Measurements from ENCODE around the gene GARNL3. TPM values are rescaled to one million over a fixed set of nuclear protein-coding genes. Genes with fewer than 3 reads are reported as not detected.

GARNL3 gene, protein sequence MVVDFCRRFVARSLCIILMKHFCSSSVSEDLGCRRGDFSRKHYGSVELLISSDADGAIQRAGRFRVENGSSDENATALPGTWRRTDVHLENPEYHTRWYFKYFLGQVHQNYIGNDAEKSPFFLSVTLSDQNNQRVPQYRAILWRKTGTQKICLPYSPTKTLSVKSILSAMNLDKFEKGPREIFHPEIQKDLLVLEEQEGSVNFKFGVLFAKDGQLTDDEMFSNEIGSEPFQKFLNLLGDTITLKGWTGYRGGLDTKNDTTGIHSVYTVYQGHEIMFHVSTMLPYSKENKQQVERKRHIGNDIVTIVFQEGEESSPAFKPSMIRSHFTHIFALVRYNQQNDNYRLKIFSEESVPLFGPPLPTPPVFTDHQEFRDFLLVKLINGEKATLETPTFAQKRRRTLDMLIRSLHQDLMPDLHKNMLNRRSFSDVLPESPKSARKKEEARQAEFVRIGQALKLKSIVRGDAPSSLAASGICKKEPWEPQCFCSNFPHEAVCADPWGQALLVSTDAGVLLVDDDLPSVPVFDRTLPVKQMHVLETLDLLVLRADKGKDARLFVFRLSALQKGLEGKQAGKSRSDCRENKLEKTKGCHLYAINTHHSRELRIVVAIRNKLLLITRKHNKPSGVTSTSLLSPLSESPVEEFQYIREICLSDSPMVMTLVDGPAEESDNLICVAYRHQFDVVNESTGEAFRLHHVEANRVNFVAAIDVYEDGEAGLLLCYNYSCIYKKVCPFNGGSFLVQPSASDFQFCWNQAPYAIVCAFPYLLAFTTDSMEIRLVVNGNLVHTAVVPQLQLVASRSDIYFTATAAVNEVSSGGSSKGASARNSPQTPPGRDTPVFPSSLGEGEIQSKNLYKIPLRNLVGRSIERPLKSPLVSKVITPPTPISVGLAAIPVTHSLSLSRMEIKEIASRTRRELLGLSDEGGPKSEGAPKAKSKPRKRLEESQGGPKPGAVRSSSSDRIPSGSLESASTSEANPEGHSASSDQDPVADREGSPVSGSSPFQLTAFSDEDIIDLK
- 1.3 TPM for polyA plus RNA-seq (2013)

DNA sequence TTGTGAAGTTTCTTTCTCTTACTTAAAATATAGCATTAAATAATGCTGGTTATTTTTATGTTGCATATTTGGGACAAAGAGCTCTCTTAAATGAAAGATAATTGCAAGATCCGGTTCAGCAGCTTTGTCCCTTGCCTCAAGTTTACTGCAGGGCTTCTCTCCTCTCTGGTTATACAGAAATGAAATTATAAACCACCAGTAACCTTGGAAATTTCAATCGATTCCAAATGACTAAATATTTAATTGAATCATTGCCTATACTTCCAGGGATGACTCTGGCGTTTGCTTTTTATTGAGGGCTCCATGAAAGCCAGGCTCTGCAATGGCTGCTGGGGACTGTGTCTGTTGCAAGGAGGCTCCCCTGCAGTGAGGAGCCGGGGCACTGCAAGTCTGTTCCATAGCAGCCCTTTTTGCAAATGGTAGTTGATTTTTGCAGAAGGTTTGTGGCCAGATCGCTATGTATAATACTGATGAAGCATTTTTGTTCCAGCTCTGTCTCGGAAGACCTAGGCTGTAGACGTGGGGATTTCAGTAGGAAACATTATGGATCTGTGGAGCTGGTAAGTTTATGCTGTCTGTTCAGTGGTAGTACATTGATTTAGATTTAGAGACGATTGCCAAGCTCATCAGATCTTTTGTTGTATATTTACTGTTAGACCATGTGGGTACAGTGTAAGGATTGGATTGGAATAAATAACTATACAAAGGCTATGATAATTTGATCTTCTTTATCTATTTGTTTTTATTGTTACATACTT, at the start of gene GARNL3:
Gene GARNL3, plus strand, starts transcription at position 313 of the 758 bp plus-strand sequence. Its CDS starts 104 bp downstream, at position 417.
- Histone ChIP-seq H3K36me3 (ENCODE audit: control insufficient read depth in 4 of 4, insufficient read depth in 4 of 4, low read length in 3 of 4) (no peaks in the 10 kb centered on the region), H3K27me3 (replicated peaks in 2 of 5; ENCODE audit: control insufficient read depth in 4 of 5, insufficient read depth in 5 of 5, low read length in 4 of 5) (no peaks in the 10 kb centered on the region), H3K27ac (ENCODE audit: insufficient read depth in 1 of 2, low read depth in 1 of 2, low read length in 2 of 2, poor library complexity in 1 of 2, severe bottlenecking in 2 of 2) (no peak within 1 kb of the TSS), H3K4me3 (ENCODE audit: control insufficient read depth in 1 of 7, extremely low read depth in 1 of 7, insufficient read depth in 4 of 7, low read depth in 2 of 7, low read length in 6 of 7) (no peak within 1 kb of the TSS), H3K4me1 (ENCODE audit: control extremely low read depth in 1 of 4, control insufficient read depth in 4 of 4, insufficient read depth in 4 of 4, low read length in 3 of 4) (no peaks in the 10 kb centered on the region), H3K9me3 (ENCODE audit: control extremely low read depth in 1 of 5, control insufficient read depth in 4 of 5, insufficient read depth in 2 of 5, low read depth in 1 of 5, low read length in 4 of 5) (no peaks in the 10 kb centered on the region)
- no peak for DNase-seq
- ChIA-PET POLR2A (no interaction called here), CTCF (interaction anchor here (0.6 to 1.2 kb wide), 2 partner anchors 15 to 179 kb away, joined by 3 read pairs; no protein-coding TSS in a partner anchor)
- 97% methylated on average over 6 of the region's 8 CpGs for WGBS (ENCODE audit: insufficient coverage)

DNA sequence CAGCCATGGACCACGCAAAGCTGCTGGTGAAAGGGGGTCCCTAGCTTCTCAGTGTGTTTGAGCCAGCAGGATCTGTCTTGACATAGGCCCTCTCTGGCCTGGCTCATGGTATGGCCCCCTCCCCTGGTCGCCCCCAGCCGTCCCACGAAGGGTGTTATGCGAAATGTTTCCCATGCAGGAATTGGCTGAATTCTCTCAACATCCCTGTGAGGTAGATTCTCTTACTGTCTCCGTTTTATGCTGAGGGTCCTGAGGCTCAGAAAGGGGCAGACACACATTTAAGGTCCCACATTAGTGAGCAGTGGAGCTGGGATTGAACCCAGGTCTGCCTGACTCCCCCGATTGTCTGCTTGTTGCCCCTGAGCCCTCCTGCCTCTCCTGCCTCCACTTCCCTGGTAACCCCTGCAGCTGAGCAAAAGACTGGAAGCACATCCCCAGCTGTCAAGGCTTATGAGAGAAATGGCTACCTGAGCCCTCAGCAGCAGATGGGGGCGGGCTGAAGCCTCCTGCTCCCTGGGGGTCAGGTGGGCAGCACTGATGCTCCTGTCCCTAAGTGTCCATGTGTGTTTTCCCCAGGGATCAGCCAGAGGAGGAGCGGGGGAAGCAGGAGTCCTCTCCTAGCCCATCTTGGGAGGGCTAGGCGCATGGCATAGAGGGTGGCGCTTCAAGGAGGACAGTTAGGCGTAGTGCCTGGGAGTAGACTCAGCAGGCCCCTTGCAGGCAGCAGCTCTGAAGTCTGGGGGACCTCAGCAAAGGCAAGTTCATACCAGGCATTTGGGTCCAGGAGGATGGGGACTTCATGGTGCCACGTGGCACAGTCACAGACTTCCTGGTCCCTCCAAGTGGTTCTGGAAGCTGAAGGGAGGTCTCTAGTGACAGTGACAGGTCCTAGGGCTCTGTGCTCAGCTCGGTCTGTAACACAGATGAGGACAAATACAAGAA, 49.0 kb upstream of the GARNL3 start:
- peaks cover 0 to 5% (median 0%) of the 10 kb centered on the region in 5 experiments for H3K27me3 ChIP-seq (replicated peaks in 2 of 5; ENCODE audit: control insufficient read depth in 4 of 5, insufficient read depth in 5 of 5, low read length in 4 of 5)
- WGBS (ENCODE audit: insufficient coverage), result 100% methylated on average over 12 of the region's 14 CpGs
- POLR2A ChIA-PET, result interaction anchor here (0.6 kb wide), 1 partner anchor 192 kb away, joined by 3 read pairs; no protein-coding TSS in a partner anchor
- no peaks in the 10 kb centered on the region for H3K36me3 ChIP-seq (ENCODE audit: control insufficient read depth in 4 of 4, insufficient read depth in 4 of 4, low read length in 3 of 4)
- no peak for DNase-seq
- no peak overlapping the region for H3K27ac ChIP-seq (ENCODE audit: insufficient read depth in 1 of 2, low read depth in 1 of 2, low read length in 2 of 2, poor library complexity in 1 of 2, severe bottlenecking in 2 of 2)
- no peaks in the 10 kb centered on the region for H3K4me1 ChIP-seq (ENCODE audit: control extremely low read depth in 1 of 4, control insufficient read depth in 4 of 4, insufficient read depth in 4 of 4, low read length in 3 of 4)
- H3K9me3 ChIP-seq (ENCODE audit: control extremely low read depth in 1 of 5, control insufficient read depth in 4 of 5, insufficient read depth in 2 of 5, low read depth in 1 of 5, low read length in 4 of 5), result no peaks in the 10 kb centered on the region
- H3K4me3 ChIP-seq (ENCODE audit: control insufficient read depth in 1 of 7, extremely low read depth in 1 of 7, insufficient read depth in 4 of 7, low read depth in 2 of 7, low read length in 6 of 7), result no peak overlapping the region
- CTCF ChIA-PET, result interaction anchor here (0.7 to 3.8 kb wide), 13 partner anchors 8 to 519 kb away, joined by 3 to 20 read pairs (median 5); partner anchors contain the start of genes SLC2A8, TOR2A and ZNF79

DNA sequence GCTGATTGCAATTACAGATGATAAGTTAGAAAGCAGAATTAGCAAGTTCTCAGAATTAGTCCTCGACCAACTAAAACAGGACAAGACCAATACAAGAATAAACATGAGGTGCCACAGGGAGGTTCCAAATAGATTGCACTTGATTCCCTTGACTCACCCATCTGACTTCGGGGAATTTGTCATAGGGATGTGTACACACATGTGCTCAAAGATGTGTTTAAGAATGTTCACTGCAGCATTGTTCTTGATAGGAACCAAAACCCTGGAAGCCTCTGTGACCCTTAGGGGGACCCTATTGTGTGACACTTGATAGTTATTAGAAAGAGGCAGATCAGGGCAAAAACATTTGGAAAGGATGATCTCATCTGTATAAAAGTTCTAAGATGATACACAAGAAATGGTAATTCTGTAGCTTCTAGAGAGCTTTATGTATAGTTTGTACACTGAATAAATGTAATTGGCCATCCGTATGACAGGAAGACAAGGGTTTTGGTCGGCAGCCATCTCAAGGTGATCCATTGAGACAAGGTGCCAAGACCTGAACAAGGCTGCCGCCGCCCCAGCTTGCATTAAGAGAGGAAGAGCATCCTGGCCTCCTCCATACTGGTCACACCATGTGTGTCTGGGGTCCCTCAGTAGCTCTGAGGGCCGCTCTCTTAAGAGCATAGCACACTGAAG, 48.2 kb upstream of the GARNL3 start:
- Histone ChIP-seq H3K4me1 (ENCODE audit: control extremely low read depth in 1 of 4, control insufficient read depth in 4 of 4, insufficient read depth in 4 of 4, low read length in 3 of 4) (no peaks in the 10 kb centered on the region), H3K36me3 (ENCODE audit: control insufficient read depth in 4 of 4, insufficient read depth in 4 of 4, low read length in 3 of 4) (no peaks in the 10 kb centered on the region), H3K27me3 (replicated peaks in 2 of 5; ENCODE audit: control insufficient read depth in 4 of 5, insufficient read depth in 5 of 5, low read length in 4 of 5) (peaks cover 0 to 3% (median 0%) of the 10 kb centered on the region in 5 experiments), H3K4me3 (ENCODE audit: control insufficient read depth in 1 of 7, extremely low read depth in 1 of 7, insufficient read depth in 4 of 7, low read depth in 2 of 7, low read length in 6 of 7) (no peak overlapping the region), H3K27ac (ENCODE audit: insufficient read depth in 1 of 2, low read depth in 1 of 2, low read length in 2 of 2, poor library complexity in 1 of 2, severe bottlenecking in 2 of 2) (no peak overlapping the region), H3K9me3 (ENCODE audit: control extremely low read depth in 1 of 5, control insufficient read depth in 4 of 5, insufficient read depth in 2 of 5, low read depth in 1 of 5, low read length in 4 of 5) (no peaks in the 10 kb centered on the region)
- POLR2A ChIA-PET, result no interaction called here
- CTCF ChIA-PET, result interaction anchor here (1.0 to 3.8 kb wide), 5 partner anchors 7 to 176 kb away, joined by 3 to 20 read pairs (median 3); no protein-coding TSS in a partner anchor
- no peak for DNase-seq
- WGBS (ENCODE audit: insufficient coverage), result 96% methylated on average over 7 of the region's 7 CpGs

DNA sequence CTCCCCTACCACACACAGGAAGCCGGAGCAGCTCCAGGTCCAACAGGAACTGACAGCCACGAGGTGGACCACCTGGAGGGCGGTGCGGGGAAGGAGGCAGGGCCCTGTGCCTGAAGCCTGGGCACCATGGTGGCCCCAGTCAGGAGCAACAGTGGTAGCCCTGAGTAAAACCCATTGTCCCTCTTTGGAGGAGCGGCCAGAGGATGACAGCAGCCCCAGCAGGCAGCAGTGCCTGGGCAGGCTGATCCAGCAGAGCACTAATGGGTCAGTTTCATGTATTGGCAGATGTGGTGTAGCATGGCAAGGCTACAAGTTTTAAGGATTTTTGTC, 47.7 kb upstream of the GARNL3 start:
- CTCF ChIA-PET, result interaction anchor here (1.0 kb wide), 2 partner anchors 17 to 176 kb away, joined by 3 read pairs; no protein-coding TSS in a partner anchor
- WGBS (ENCODE audit: insufficient coverage), result 91% methylated on average over 5 of the region's 5 CpGs

DNA sequence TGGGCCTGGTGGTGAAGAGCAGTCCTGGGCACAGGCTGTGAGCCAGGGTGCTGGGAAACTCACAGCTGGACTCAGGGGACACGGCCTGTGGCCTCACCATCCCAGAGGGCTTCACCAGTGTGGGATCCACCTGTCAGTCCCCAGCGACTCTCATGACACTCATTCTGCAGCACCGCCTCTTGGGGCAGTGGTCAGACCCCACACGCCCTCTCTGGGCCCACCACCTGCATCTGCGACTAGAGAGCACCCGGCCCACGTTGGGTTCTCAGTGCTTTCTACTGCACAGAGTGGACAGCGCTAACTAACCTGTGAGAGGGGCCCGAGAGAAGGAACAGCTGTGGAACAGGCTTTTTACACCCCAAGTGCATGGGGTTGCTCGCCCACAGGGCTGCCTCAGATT, 45.8 kb upstream of the GARNL3 start:
- Histone ChIP-seq H3K27ac (ENCODE audit: insufficient read depth in 1 of 2, low read depth in 1 of 2, low read length in 2 of 2, poor library complexity in 1 of 2, severe bottlenecking in 2 of 2) (no peak overlapping the region), H3K36me3 (ENCODE audit: control insufficient read depth in 4 of 4, insufficient read depth in 4 of 4, low read length in 3 of 4) (no peaks in the 10 kb centered on the region), H3K27me3 (replicated peaks in 2 of 5; ENCODE audit: control insufficient read depth in 4 of 5, insufficient read depth in 5 of 5, low read length in 4 of 5) (peaks cover 0 to 8% (median 7%) of the 10 kb centered on the region in 5 experiments), H3K4me3 (ENCODE audit: control insufficient read depth in 1 of 7, extremely low read depth in 1 of 7, insufficient read depth in 4 of 7, low read depth in 2 of 7, low read length in 6 of 7) (no peak overlapping the region), H3K4me1 (ENCODE audit: control extremely low read depth in 1 of 4, control insufficient read depth in 4 of 4, insufficient read depth in 4 of 4, low read length in 3 of 4) (peaks cover 0 to 6% (median 3%) of the 10 kb centered on the region in 4 experiments), H3K9me3 (ENCODE audit: control extremely low read depth in 1 of 5, control insufficient read depth in 4 of 5, insufficient read depth in 2 of 5, low read depth in 1 of 5, low read length in 4 of 5) (no peaks in the 10 kb centered on the region)
- ChIA-PET POLR2A (no interaction called here), CTCF (no interaction called here)
- DNase-seq, result no peak
- 99% methylated on average over 10 of the region's 10 CpGs for WGBS (ENCODE audit: insufficient coverage)

More for the DNA sequence above, 47.7 kb upstream of the GARNL3 start:
- POLR2A ChIA-PET, result no interaction called here
- no peak for DNase-seq
- peaks cover 0 to 3% (median 1%) of the 10 kb centered on the region in 4 experiments for H3K4me1 ChIP-seq (ENCODE audit: control extremely low read depth in 1 of 4, control insufficient read depth in 4 of 4, insufficient read depth in 4 of 4, low read length in 3 of 4)
- H3K4me3 ChIP-seq (ENCODE audit: control insufficient read depth in 1 of 7, extremely low read depth in 1 of 7, insufficient read depth in 4 of 7, low read depth in 2 of 7, low read length in 6 of 7), result no peak overlapping the region
- no peaks in the 10 kb centered on the region for H3K36me3 ChIP-seq (ENCODE audit: control insufficient read depth in 4 of 4, insufficient read depth in 4 of 4, low read length in 3 of 4)
- H3K9me3 ChIP-seq (ENCODE audit: control extremely low read depth in 1 of 5, control insufficient read depth in 4 of 5, insufficient read depth in 2 of 5, low read depth in 1 of 5, low read length in 4 of 5), result no peaks in the 10 kb centered on the region
- no peak overlapping the region for H3K27ac ChIP-seq (ENCODE audit: insufficient read depth in 1 of 2, low read depth in 1 of 2, low read length in 2 of 2, poor library complexity in 1 of 2, severe bottlenecking in 2 of 2)
- peaks cover 0 to 5% (median 0%) of the 10 kb centered on the region in 5 experiments for H3K27me3 ChIP-seq (replicated peaks in 2 of 5; ENCODE audit: control insufficient read depth in 4 of 5, insufficient read depth in 5 of 5, low read length in 4 of 5)
